Progenitor cell of endocrine pancreas (in vitro differentiated cells): ENCODE data around the gene LAMTOR5. TPM values are rescaled to one million over a fixed set of nuclear protein-coding genes. Genes with fewer than 3 reads are reported as not detected.

Experiments
- DNase-seq: peaks from one replicate; pipeline ENCODE4 v3.0.0; 2021; ENCODE audit warnings: low spot score; ENCODE audit not compliant: unreplicated experiment
- H3K27ac Mint-ChIP-seq: 2 replicates; pipeline ENCODE4 v1.8.0; 2021; ENCODE audit warnings: mild to moderate bottlenecking, moderate library complexity, mixed read lengths
- H3K27me3 Mint-ChIP-seq: 2 replicates; pipeline ENCODE4 v1.8.0; 2021; ENCODE audit warnings: mixed read lengths
- H3K36me3 Mint-ChIP-seq: 2 replicates; pipeline ENCODE4 v1.8.0; 2022; ENCODE audit warnings: mixed read lengths; ENCODE audit not compliant: insufficient read depth
- H3K4me1 Mint-ChIP-seq: 2 replicates; pipeline ENCODE4 v1.8.0; 2021; ENCODE audit warnings: low read depth, mixed read lengths
- H3K4me3 Mint-ChIP-seq: 2 replicates; pipeline ENCODE4 v1.8.0; 2021; ENCODE audit warnings: low read depth, mild to moderate bottlenecking, moderate library complexity, mixed read lengths
- H3K9me3 Mint-ChIP-seq: 2 replicates; pipeline ENCODE4 v1.8.0; 2021; ENCODE audit warnings: low read depth, mixed read lengths
- CTCF ChIP-seq: fragments of 200-600 bp; sonication (generic); IDR thresholded peaks from one replicate; pipeline ENCODE4 v1.5.0; 2021; ENCODE audit warnings: antibody characterized with exemption, mild to moderate bottlenecking; ENCODE audit not compliant: unreplicated experiment
- total RNA-seq: library from RNA; stranded (reverse); gene quantifications from 2 replicates; pipeline ENCODE4 v1.2.1, GENCODE V29; 2021

Gene LAMTOR5
- total RNA-seq, 1 donor from 2014 or later: 99.8 TPM

GRCh38 chr1:110385369-110385768 lies 22.1 kb downstream of the LAMTOR5 start:
- Mint-ChIP-seq H3K4me1 (peaks cover 3% of the 10 kb centered on the region), H3K27me3 (no peaks in the 10 kb centered on the region), H3K27ac (no peak overlapping the region), H3K36me3 (peaks cover 1% of the 10 kb centered on the region), H3K9me3 (no peaks in the 10 kb centered on the region), H3K4me3 (no peak overlapping the region)
- no peak for TF ChIP-seq CTCF
- no peak for DNase-seq

GRCh38 chr1:110384581-110385321 lies 22.7 kb downstream of the LAMTOR5 start:
- Mint-ChIP-seq H3K36me3 (peaks cover 1% of the 10 kb centered on the region), H3K27me3 (no peaks in the 10 kb centered on the region), H3K4me1 (no peaks in the 10 kb centered on the region), H3K4me3 (no peak overlapping the region), H3K27ac (no peak overlapping the region), H3K9me3 (no peaks in the 10 kb centered on the region)
- no peak for DNase-seq
- no peak for TF ChIP-seq CTCF

- Mint-ChIP-seq H3K27ac (no peak overlapping the region), H3K4me3 (no peak overlapping the region)
Measured at GRCh38 chr1:110383251-110383990, 24.1 kb downstream of the LAMTOR5 start.

GRCh38 chr1:110380672-110381283 lies 26.7 kb downstream of the LAMTOR5 start:
- no peaks in the 10 kb centered on the region for H3K9me3 Mint-ChIP-seq
- DNase-seq: no peak
- H3K4me3 Mint-ChIP-seq: no peak overlapping the region
- H3K36me3 Mint-ChIP-seq: peaks cover 9% of the 10 kb centered on the region
- no peaks in the 10 kb centered on the region for H3K4me1 Mint-ChIP-seq
- H3K27ac Mint-ChIP-seq: no peak overlapping the region
- TF ChIP-seq CTCF: no peak
- H3K27me3 Mint-ChIP-seq: no peaks in the 10 kb centered on the region

More at GRCh38 chr1:110383251-110383990, 24.1 kb downstream of the LAMTOR5 start:
- TF ChIP-seq CTCF: no peak
- H3K27me3 Mint-ChIP-seq: no peaks in the 10 kb centered on the region
- no peaks in the 10 kb centered on the region for H3K4me1 Mint-ChIP-seq
- no peaks in the 10 kb centered on the region for H3K9me3 Mint-ChIP-seq
- DNase-seq: no peak
- peaks cover 6% of the 10 kb centered on the region for H3K36me3 Mint-ChIP-seq

- H3K27ac Mint-ChIP-seq: no peak overlapping the region
- no peak for DNase-seq
- no peaks in the 10 kb centered on the region for H3K27me3 Mint-ChIP-seq
- no peak for TF ChIP-seq CTCF
- H3K4me3 Mint-ChIP-seq: no peak overlapping the region
- H3K4me1 Mint-ChIP-seq: no peaks in the 10 kb centered on the region
- no peaks in the 10 kb centered on the region for H3K9me3 Mint-ChIP-seq
- peaks cover 8% of the 10 kb centered on the region for H3K36me3 Mint-ChIP-seq
Measured at GRCh38 chr1:110375490-110375889, 32.0 kb downstream of the LAMTOR5 start.
